Prostate gland (tissue), 2 donors: ENCODE measurements around the gene MECR. TPM values are rescaled to one million over a fixed set of nuclear protein-coding genes. Genes with fewer than 3 reads are reported as not detected.

Source experiments
- DNase-seq: peaks from one replicate; pipeline ENCODE4 v3.0.0-alpha.2; 2019; ENCODE audit warnings: low spot score
- H3K27ac ChIP-seq, 2 donors: fragments of 200-600 bp; sonication (generic); 2 replicates each; pipeline ENCODE4 v1.5.1; 2017 to 2019
- H3K27me3 ChIP-seq: fragments of 200-600 bp; sonication (generic); replicated peaks from 2 replicates; pipeline ENCODE4 v1.5.1; 2019; ENCODE audit not compliant: insufficient read depth
- H3K36me3 ChIP-seq, 2 donors: fragments of 200-600 bp; sonication (generic); 1 replicate in 1 of 2; 2 replicates in 1 of 2; pipeline versions ENCODE4 v1.5.1 to v1.8.1; 2017 to 2019
- H3K4me1 ChIP-seq: fragments of 200-600 bp; sonication (generic); replicated peaks from 2 replicates; pipeline ENCODE4 v1.5.1; 2019
- H3K4me3 ChIP-seq, 2 donors: fragments of 200-600 bp; sonication (generic); 2 replicates each; pipeline ENCODE4 v1.5.1; 2017 to 2019
- H3K9me3 ChIP-seq: fragments of 200-600 bp; sonication (generic); 2 replicates; pipeline ENCODE4 v1.5.1; 2017
- CTCF ChIP-seq, 4 experiments: fragments of 200-600 bp in 2 of 4; fragments of 450-650 bp in 2 of 4; sonication (generic) in 2 of 4; IDR thresholded peaks; 1 replicate in 3 of 4; 2 replicates in 1 of 4; pipeline ENCODE4 v1.5.1; 2016 to 2019; ENCODE audit warnings: antibody characterized with exemption in 4 of 4, mild to moderate bottlenecking in 2 of 4, moderate library complexity in 2 of 4
- POLR2A ChIP-seq: fragments of 450-650 bp; IDR thresholded peaks from one replicate; pipeline ENCODE4 v1.6.1; 2016; ENCODE audit warnings: antibody characterized with exemption, mild to moderate bottlenecking
- POLR2AphosphoS5 ChIP-seq: sonication (generic); formaldehyde crosslinking; IDR thresholded peaks from one replicate; pipeline ENCODE4 v1.6.1; 2017; ENCODE audit warnings: antibody characterized with exemption
- WGBS: methylation state at CpG from one replicate; pipeline ENCODE4 v1.1.5; 2018; 5-methylcytosine and 5-hydroxymethylcytosine counted together
- intact Hi-C: fragments of 100-400 bp; cut with DNase I; formaldehyde crosslinking; loops from one replicate; pipeline ENCODE4 v1.14.2; 2022
- total RNA-seq, 2 donors: library from RNA; depleted of rRNA; stranded (reverse); fragments of >200 nt; gene quantifications; one replicate each; pipeline ENCODE4 v1.1.0, GENCODE V29; 2016

MECR gene
- total RNA-seq, 2 donors from 2014 or later: 17.7 to 49.3 TPM

GRCh38 chr1:29247571-29248273 is 17.0 kb upstream of the MECR start:
- TF ChIP-seq POLR2AphosphoS5 (no peak), POLR2A (no peak), CTCF (IDR thresholded peaks at IDR 0.05) (no peak)
- H3K4me3 ChIP-seq: no peak overlapping the region
- 93% methylated on average over 8 of the region's 8 CpGs for WGBS
- no peaks in the 10 kb centered on the region for H3K36me3 ChIP-seq
- DNase-seq: no peak
- H3K27me3 ChIP-seq: no peaks in the 10 kb centered on the region
- H3K27ac ChIP-seq: no peak overlapping the region
- intact Hi-C loops: no loop called here
- H3K4me1 ChIP-seq: no peaks in the 10 kb centered on the region
- no peaks in the 10 kb centered on the region for H3K9me3 ChIP-seq

GRCh38 chr1:29247044-29247443 is 16.3 kb upstream of the MECR start:
- TF ChIP-seq CTCF (IDR thresholded peaks at IDR 0.05) (no peak), POLR2AphosphoS5 (no peak), POLR2A (no peak)
- no peak for DNase-seq
- no peak overlapping the region for H3K4me3 ChIP-seq
- intact Hi-C loops: no loop called here
- no peak overlapping the region for H3K27ac ChIP-seq
- H3K36me3 ChIP-seq: no peaks in the 10 kb centered on the region
- no peaks in the 10 kb centered on the region for H3K27me3 ChIP-seq
- H3K9me3 ChIP-seq: no peaks in the 10 kb centered on the region
- 81% methylated on average over 3 of the region's 3 CpGs for WGBS
- H3K4me1 ChIP-seq: no peaks in the 10 kb centered on the region

GRCh38 chr1:29245876-29246275 is 15.1 kb upstream of the MECR start:
- Histone ChIP-seq H3K27me3 (no peaks in the 10 kb centered on the region), H3K9me3 (no peaks in the 10 kb centered on the region), H3K4me1 (no peaks in the 10 kb centered on the region), H3K4me3 (no peak overlapping the region), H3K27ac (no peak overlapping the region), H3K36me3 (no peaks in the 10 kb centered on the region)
- TF ChIP-seq CTCF (IDR thresholded peaks at IDR 0.05): peak in 2 of 4 experiments; percentile 39 to 46
- no peak for TF ChIP-seq POLR2A
- no peak for TF ChIP-seq POLR2AphosphoS5
- intact Hi-C loops: no loop called here
- no peak for DNase-seq
- 43% methylated on average over 5 of the region's 5 CpGs for WGBS

GRCh38 chr1:29245261-29245660 is 14.5 kb upstream of the MECR start:
- no peaks in the 10 kb centered on the region for H3K27me3 ChIP-seq
- H3K36me3 ChIP-seq: no peaks in the 10 kb centered on the region
- TF ChIP-seq CTCF (IDR thresholded peaks at IDR 0.05): no peak
- TF ChIP-seq POLR2AphosphoS5: no peak
- no peak for TF ChIP-seq POLR2A
- intact Hi-C loops: no loop called here
- H3K4me1 ChIP-seq: no peaks in the 10 kb centered on the region
- 81% methylated on average over 6 of the region's 6 CpGs for WGBS
- H3K27ac ChIP-seq: no peak overlapping the region
- H3K4me3 ChIP-seq: no peak overlapping the region
- no peaks in the 10 kb centered on the region for H3K9me3 ChIP-seq
- DNase-seq: no peak

- no peak for DNase-seq
- no peaks in the 10 kb centered on the region for H3K4me1 ChIP-seq
- 62% methylated on average over 3 of the region's 3 CpGs for WGBS
- no peaks in the 10 kb centered on the region for H3K36me3 ChIP-seq
- no peak overlapping the region for H3K27ac ChIP-seq
- TF ChIP-seq CTCF (IDR thresholded peaks at IDR 0.05) (no peak), POLR2A (no peak), POLR2AphosphoS5 (no peak)
- H3K9me3 ChIP-seq: no peaks in the 10 kb centered on the region
- intact Hi-C loops: loop anchor here (5.0 kb wide), 1 partner anchor 603 kb away; no protein-coding TSS in a partner anchor
- no peaks in the 10 kb centered on the region for H3K27me3 ChIP-seq
- no peak overlapping the region for H3K4me3 ChIP-seq
Measured at GRCh38 chr1:29243871-29244200, 13.1 kb upstream of the MECR start.
